GM19468 (cell line): ENCODE measurements around the gene ZNF385A.

Source experiments
- ATAC-seq: cut with Tn5 transposase; IDR thresholded peaks from one replicate; pipeline ENCODE4 v1.9.1; 2021; ENCODE audit warnings: mild to moderate bottlenecking, moderate library complexity, moderate number of reproducible peaks; ENCODE audit not compliant: unreplicated experiment; ENCODE audit errors: extremely low read depth

The ZNF385A gene

GRCh38 chr12:54377007-54377406 is 7.5 kb downstream of the ZNF385A start:
- no peak for ATAC-seq

GRCh38 chr12:54376596-54376995 is 7.9 kb downstream of the ZNF385A start:
- no peak for ATAC-seq

- no peak for ATAC-seq
These were observed 9.3 kb downstream of the ZNF385A start for GRCh38 chr12:54375259-54375579.

DNA sequence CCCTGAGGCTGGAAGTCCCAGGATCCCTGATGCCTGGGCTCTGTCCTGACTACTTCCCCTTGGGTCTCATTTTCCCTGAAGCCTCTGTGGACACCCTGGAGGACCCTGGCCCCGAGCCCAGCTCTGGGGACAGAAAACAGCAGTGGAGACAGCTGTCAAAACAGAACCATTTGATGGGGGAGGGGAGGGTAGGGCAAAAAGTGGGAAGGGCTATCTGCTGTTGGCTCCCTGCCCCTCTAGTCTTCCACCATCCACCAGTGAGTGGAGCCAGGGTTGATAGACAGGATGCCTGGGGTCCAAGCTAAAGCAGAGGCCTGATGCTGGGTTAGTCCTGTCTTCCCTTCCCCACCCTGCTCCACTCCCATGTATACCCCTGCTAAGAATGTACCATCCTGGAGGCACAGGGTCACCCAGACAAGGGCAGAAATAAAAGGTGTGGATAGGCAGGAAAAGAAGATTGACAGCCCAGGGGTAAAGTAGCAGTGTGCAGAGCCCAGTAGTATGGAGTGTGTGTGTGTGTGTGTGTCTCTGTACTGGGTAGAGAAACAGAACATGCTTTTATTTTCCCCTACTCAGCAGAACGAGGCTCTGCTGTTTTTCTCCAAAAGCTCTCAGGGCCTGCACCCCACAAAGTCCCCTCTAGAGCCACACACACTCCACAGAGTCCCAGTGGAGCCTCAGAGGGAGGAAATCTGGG is 9.8 kb downstream of the ZNF385A start:
- no peak for ATAC-seq

DNA sequence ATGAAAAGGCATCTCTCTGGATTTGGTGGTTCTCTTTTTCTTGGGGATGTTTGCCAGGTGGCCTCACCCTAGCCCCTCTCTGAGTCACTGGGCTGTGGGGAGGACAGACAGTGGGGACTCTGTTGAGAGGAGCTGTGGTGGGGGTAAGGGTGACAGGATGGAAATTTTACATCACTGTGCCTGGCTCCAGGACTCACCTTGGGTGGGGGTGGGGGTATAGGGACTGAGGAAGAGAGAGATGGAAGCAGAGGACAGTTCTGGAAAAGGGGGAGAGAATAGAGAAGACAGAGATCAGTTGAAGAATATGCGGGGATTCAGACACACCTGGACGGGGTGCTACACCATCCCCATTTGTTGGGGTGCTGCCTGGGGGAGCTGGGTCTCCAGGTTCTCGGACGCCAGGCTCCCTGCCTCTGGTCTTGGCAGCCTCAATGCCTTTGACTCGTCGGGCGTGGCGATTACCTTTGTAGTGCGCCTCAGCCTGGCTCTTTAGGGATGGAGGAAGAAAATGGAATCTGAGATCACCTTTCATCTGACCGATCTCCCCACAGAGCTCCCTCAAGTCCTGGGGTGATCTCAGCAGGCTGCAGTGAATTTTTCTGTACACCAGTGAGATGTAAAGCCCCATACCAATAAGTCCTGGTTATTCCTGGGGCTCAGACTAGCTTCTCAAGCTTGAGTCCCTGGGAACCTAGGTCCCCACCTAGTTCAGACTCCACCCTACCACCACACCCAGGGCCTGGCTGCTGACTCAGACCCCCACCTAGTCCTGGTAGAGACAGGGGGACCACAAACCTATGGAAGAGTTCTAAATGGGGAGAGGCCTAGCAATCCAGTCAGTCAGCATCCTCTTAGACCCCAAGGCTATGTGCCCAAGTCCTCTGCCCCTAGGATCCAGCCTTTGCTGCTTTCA is 10.6 kb downstream of the ZNF385A start:
- ATAC-seq = no peak

DNA sequence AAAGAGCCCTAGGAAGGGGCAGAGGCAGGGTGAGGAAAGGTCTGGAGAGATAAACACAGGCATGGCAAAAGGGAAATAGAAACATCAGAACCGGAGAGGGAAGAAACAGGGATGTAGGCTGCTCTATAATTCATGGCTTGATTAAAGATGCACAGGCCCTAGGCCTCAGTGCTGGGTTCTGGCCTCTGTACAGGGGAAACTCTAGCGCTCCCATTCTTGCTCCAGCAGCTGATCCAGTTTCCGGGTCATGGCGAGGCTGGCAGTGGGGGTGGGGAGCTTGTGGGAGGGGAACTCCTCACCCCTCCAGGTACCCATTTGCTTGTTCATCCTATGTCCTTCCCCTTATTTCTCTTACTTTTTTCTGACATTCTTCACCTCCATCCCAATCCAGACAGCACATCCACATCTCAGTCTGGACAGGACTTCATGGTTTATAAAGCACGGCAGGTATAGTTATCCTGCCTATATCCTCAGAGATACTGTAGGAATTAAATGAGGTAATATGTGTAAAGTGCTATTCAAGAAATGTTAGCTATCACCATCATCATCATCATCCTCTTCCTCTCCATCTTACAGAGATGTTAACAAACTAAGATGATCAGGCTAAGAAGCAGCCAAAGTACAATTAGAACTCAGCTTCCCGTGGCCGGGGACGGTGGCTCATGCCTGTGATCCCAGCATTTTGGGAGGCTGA is 12.3 kb downstream of the ZNF385A start:
- no peak for ATAC-seq

DNA sequence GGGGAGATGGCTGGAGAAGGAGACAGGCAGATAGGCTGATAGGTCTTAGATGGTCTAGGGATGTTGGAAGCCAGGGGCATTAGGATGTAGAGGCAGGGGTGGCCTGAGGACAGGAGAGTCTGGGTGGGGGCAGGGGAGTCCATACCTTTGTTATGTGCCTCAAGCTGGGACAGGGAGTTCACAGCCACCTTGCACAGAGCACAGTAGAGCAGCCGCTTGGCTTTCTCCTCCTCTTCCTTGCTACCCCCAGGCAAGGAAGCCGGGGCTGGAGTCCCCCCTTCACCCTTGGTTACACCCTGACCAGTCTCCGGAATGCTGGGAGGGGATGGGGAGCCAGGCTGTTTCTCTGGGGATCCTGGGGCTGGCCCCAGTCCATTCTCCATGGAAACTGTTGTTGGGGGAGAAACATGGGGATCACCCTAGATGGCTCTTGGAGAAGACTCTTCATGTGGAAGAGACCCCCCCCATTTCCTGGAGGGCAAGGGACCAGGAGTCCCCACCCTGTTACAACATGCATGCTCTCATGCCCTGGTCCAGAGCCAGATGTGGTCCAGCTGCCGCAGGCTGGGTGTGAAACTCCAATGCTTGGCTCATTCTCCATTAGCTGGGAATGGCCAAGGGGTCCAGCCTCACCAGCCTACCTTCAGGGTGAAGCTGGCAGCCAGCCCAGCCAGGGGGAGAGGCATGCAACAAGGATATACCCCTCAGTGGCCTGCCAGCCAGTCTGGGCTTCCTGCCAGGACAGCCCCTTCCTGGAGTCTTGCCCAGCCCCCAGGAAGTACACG is 13.0 kb downstream of the ZNF385A start:
- no peak for ATAC-seq

DNA sequence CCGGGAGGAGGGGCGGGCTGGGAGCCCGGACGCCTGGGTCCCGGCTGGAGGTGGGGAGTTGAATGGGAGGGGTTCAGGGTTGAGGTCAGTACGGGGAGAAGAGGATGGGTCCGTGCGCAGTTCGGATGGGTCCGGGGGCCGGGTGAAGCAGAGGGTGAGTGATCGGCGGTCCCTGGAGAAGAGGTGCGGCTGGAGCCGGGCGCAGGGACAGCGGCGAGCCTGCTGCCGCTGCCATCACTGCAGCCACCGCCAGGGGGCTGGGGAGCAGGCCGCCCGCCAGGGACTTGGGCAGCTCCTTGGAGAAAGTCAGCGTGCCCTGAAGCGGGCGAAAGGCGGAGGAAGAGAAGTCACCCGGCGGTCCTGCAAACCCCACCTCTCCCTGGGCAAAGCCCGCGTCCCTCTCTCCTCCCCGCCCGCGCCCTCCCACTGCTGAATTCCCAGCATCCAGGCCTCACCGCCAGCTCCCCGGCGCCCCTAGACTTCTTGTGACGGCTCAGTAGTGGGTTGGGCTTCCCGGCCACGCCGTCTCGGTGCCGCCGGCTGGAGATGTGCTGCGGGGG is 14.3 kb downstream of the ZNF385A start:
- ATAC-seq = no peak

- no peak for ATAC-seq
These were observed 14.9 kb downstream of the ZNF385A start for GRCh38 chr12:54369597-54370131.

GRCh38 chr12:54368709-54369596 is 15.6 kb downstream of the ZNF385A start:
- ATAC-seq = peak; percentile 66

DNA sequence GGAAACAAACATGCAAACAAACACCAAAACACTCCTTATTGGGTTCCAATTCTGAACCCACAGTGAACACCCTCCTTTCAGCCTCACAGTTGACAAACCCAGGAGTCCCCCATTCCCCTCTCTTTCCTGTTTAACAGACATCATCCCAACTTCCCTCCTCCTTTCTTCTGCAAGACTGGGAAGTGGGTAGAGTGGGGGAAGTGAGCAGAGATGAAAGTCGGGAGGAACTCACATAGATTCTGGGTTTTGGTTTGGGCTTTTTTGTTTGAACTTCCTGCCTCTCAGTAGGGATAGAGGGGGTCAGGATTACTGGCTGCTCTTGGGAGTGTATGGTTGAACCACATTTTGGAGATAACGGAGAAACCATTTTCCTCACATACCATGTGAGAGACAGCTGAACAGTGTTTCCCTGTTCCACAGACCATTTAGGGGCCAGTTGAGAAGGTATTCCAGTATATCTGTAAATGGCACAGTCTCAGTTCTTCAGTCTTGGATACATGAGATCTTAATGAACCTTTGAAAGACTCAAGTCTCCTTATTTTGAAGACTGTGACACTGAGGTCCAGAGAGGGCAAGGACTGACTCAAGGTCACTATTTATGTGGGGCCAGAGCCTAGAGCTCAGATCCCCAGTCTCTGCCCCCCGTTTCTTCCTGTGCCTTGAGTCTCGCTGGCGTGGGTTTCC is 16.4 kb downstream of the ZNF385A start:
- ATAC-seq = no peak

DNA sequence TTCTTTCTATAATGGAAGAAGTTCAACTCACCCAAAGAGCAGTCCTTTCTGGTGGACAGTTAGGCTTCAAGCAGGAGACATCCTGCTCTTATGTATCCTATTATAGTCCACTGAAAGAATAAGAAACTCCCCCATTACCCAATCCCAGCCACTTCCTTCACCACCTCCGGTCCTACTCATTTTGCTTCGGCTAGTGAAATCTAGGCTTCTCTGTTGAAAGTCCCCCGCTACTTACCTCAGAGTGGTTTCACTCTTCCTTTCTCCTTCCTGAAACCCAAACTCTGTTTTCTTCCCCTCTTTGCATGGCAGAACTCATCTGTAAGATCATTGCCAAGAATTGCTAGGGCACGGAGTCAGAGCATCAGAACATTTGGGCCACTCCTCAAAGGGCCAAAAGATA is 20.1 kb downstream of the ZNF385A start, which contains the start of gene GPR84:
GPR84 (minus strand) TSS at position 74 of the 400 bp plus-strand sequence. CDS start 635 bp downstream, outside the sequence.
- ATAC-seq = peak; percentile 34

DNA sequence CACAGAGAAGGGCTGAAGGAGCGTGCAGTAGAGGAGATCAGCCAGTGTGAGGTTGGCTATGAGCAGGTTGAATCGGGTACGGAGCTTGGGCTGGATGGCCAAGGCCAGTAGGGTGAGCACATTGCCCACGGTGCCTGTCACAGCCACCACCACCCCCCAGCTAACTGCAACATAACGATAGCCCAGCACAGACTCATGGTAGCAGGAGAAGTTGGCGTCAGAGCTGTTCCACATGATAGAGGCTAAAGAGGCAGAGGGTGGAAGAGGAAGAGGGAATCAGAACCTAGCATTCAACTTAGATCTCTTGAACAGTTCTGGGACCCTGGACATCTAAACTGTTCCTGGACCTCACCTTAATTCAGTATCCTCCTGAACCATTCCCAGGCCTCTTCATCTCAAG is 20.9 kb downstream of the ZNF385A start:
- ATAC-seq = no peak

GRCh38 chr12:54363047-54363446 is 21.5 kb downstream of the ZNF385A start:
- no peak for ATAC-seq

DNA sequence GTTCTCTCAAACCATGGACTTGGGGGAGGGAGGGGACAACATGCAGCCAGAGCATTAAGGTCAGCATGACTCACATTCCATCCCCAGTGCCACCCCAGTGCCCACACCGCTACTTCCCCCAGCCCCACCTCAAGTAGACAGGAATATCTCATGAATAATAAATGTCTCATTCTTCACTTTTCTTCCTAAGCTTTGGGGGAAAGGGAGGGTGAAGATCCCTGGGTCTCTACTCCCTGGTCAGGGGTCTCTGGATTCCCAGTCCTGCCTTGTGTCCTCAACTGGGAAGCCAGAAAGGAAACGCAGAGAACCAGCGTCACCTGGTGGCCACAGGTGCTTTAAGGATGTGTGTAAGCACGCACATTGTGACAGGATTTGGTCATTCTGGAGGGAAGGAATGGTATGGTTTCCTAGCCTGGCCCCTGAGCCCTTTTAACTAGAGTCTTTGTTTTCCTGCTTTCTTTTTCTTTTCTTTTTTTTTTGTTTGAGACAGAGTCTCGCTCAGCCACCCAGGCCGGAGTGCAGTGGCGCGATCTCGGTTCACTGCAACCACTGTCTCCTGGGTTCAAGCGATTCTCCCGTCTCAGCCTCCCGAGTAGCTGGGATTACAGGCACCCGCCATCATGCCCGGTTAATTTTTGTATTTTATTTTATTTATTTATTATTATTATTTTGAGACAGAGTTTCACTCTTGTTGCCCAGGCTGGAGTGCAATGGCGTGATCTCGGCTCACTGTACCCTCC is 23.6 kb downstream of the ZNF385A start:
- ATAC-seq = no peak

GRCh38 chr12:54359762-54360351 is 24.7 kb downstream of the ZNF385A start:
- no peak for ATAC-seq
